Progenitor cell of endocrine pancreas (in vitro differentiated cells): ENCODE measurements around the gene HIGD1A. TPM values are rescaled to one million over a fixed set of nuclear protein-coding genes. Genes with fewer than 3 reads are reported as not detected.

Experiments used
- DNase-seq: peaks from one replicate; pipeline ENCODE4 v3.0.0; 2021; ENCODE audit warnings: low spot score; ENCODE audit not compliant: unreplicated experiment
- H3K27ac Mint-ChIP-seq: 2 replicates; pipeline ENCODE4 v1.8.0; 2021; ENCODE audit warnings: mild to moderate bottlenecking, moderate library complexity, mixed read lengths
- H3K27me3 Mint-ChIP-seq: 2 replicates; pipeline ENCODE4 v1.8.0; 2021; ENCODE audit warnings: mixed read lengths
- H3K36me3 Mint-ChIP-seq: 2 replicates; pipeline ENCODE4 v1.8.0; 2022; ENCODE audit warnings: mixed read lengths; ENCODE audit not compliant: insufficient read depth
- H3K4me1 Mint-ChIP-seq: 2 replicates; pipeline ENCODE4 v1.8.0; 2021; ENCODE audit warnings: low read depth, mixed read lengths
- H3K4me3 Mint-ChIP-seq: 2 replicates; pipeline ENCODE4 v1.8.0; 2021; ENCODE audit warnings: low read depth, mild to moderate bottlenecking, moderate library complexity, mixed read lengths
- H3K9me3 Mint-ChIP-seq: 2 replicates; pipeline ENCODE4 v1.8.0; 2021; ENCODE audit warnings: low read depth, mixed read lengths
- CTCF ChIP-seq: fragments of 200-600 bp; sonication (generic); IDR thresholded peaks from one replicate; pipeline ENCODE4 v1.5.0; 2021; ENCODE audit warnings: antibody characterized with exemption, mild to moderate bottlenecking; ENCODE audit not compliant: unreplicated experiment
- total RNA-seq: library from RNA; stranded (reverse); gene quantifications from 2 replicates; pipeline ENCODE4 v1.2.1, GENCODE V29; 2021

HIGD1A gene
- total RNA-seq, 1 donor from 2014 or later = 92.3 TPM

DNA sequence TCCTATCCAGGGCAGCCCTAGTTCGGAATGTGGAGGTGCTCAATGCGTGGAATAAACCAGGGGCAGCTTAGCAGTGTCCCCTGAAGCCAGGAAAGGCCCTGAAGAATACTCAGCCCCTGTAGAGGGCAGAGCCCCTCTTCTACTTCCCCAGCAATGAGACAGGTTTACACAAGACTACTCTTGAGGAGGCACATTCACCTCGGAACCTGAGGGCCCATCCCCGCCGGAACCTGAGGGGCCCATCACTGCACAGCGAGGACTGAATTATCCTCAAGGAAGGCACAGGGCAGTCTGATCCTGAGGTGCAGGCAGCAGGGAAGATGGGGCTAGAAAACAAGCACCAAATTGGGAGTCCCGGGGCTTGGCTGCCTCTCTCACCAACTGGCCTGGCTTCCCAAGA lies 53.5 kb downstream of the HIGD1A start:
- no peak overlapping the region for H3K4me3 Mint-ChIP-seq
- H3K27me3 Mint-ChIP-seq = no peaks in the 10 kb centered on the region
- no peak overlapping the region for H3K27ac Mint-ChIP-seq
- no peak for TF ChIP-seq CTCF
- DNase-seq = no peak
- peaks cover 10% of the 10 kb centered on the region for H3K4me1 Mint-ChIP-seq
- H3K36me3 Mint-ChIP-seq = no peaks in the 10 kb centered on the region
- H3K9me3 Mint-ChIP-seq = no peaks in the 10 kb centered on the region

DNA sequence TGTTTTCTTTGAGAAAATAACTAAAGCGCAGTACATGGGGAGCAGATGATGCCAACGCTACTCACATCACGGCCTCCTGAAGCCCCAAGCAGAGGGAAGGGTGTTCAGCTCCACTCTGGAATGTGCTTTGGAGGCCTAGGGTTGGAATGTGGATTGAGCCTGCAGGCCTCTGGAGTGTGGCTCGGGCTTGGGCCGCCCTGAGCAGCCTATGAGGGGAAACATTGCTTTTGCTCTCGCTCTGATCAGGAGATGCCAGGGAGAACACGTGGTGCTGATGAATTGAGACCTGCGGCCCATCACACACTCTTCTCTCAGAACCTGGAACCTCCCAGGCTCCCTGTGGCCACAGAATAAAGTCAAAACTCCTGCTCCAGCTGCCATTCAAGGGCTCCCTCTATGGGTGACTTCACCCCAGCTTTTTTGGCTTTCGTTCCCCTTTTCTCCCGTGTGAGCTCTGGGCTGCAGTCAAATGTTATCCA lies 54.5 kb downstream of the HIGD1A start:
- no peaks in the 10 kb centered on the region for H3K9me3 Mint-ChIP-seq
- peak; percentile 49 for TF ChIP-seq CTCF
- no peak overlapping the region for H3K4me3 Mint-ChIP-seq
- DNase-seq = no peak
- H3K27me3 Mint-ChIP-seq = no peaks in the 10 kb centered on the region
- no peak overlapping the region for H3K27ac Mint-ChIP-seq
- H3K4me1 Mint-ChIP-seq = peaks cover 12% of the 10 kb centered on the region
- H3K36me3 Mint-ChIP-seq = no peaks in the 10 kb centered on the region

DNA sequence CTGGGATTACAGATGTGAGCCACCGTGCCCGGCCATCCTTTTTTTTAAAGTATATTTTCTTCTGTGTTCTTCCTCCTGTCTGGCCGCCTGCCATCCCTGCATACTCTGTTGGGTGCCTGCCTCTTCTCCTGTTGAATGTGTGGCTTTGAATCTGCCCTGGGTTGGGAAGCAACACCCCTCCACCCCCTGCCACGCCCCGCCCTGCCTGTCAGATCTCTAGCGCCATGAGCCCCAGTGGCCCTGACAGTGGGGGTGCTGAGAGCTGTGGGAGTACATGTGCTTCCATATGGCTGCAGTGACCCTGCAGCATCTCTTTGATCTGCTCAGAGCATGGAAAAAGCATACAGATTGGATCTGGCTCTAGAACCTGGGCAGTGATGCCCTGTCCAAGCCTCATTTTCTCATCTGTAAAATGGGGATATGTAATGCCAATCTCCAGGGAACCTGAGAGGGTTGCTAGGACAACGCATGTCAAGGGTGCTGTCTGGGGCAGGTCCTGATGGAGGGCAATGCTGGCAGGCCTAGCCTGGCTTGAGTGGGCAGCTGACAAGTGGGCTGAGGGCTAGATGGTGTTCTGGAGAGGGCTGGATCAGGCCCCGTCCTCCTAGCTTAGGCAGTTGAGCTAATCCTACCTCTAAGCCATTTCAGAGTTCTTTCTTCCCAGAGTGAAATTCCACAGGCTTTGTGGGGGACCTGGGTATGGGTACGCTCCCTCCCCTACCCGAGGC lies 55.1 kb downstream of the HIGD1A start:
- Mint-ChIP-seq H3K27ac (no peak overlapping the region), H3K27me3 (no peaks in the 10 kb centered on the region), H3K9me3 (no peaks in the 10 kb centered on the region), H3K4me1 (peaks cover 13% of the 10 kb centered on the region), H3K36me3 (no peaks in the 10 kb centered on the region), H3K4me3 (no peak overlapping the region)
- DNase-seq = no peak
- no peak for TF ChIP-seq CTCF

DNA sequence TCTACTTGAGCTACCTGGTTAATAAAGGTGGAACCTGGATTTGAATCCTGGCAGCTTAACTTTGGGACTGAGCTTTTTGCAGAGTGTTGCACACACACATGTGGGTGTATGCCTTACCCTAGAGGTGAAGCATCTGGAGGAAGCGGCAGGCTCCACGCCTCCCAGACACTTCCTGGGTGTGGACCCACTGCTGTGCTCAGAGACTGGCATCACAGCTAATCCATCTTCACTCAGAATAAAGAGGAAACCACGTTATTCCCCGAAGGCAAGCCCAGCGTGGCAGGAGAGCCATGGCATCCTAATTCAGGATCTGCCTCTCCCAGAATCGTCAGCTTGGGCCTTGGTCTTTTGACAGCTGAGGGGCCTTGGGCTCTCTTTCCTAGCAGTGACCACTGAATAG lies 56.7 kb downstream of the HIGD1A start:
- Mint-ChIP-seq H3K27me3 (no peaks in the 10 kb centered on the region), H3K27ac (no peak overlapping the region), H3K4me1 (peaks cover 13% of the 10 kb centered on the region), H3K9me3 (no peaks in the 10 kb centered on the region), H3K4me3 (no peak overlapping the region), H3K36me3 (no peaks in the 10 kb centered on the region)
- TF ChIP-seq CTCF = no peak
- no peak for DNase-seq

DNA sequence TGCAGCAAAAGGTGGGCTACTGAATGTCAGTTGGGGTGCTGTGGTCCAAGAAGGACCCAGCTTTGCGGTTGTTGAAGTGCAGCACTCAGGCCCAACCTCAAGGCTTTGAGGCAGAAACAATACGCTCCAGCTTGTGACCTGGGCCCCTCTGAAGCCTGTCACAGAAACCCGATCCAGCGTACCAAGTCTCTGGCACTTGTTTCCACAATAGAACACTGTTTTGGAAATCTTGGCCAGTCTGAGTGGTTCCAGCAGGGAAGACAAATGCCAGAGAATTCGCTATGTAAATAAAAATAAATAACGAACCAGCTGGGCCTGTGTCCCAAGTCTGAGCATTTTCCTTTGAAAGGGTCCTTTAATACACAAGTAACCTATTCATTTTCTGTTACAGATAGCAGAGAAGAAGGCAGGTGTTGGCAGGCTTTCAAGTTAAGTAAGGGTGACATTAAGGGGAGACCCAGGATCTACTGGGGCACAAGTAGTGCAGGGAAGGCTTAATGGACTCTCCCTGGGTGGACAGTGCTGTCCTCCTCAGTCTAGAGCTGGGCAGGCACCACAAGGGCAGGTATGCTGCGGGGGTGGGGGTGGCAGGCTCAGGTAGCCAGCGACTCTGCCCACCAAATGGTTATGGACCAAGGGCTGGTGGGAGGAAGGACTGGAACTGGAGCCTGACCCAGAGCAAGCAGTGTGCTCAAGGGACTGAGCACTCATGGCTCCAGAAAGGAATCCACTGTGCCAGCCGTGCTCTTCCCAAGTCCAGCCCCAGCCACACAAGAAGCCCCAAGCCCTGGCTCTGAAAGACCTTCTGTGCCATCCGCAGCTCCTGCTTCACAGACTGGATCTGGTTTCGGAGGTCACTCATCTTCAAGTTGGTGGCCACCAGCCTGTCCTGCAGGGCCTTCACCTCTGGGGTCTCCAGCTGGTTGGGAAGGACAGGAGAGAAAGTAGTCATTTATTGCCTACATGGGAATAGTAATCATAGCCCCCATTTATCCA lies 57.5 kb downstream of the HIGD1A start:
- no peak for DNase-seq
- peak overlapping the region; percentile 79 for H3K27ac Mint-ChIP-seq
- no peaks in the 10 kb centered on the region for H3K36me3 Mint-ChIP-seq
- peaks cover 13% of the 10 kb centered on the region for H3K4me1 Mint-ChIP-seq
- no peaks in the 10 kb centered on the region for H3K27me3 Mint-ChIP-seq
- H3K4me3 Mint-ChIP-seq = no peak overlapping the region
- H3K9me3 Mint-ChIP-seq = no peaks in the 10 kb centered on the region
- TF ChIP-seq CTCF = no peak
